MV-4-11 (cell line): ENCODE data around the gene MYO15B.

Experiments used
- DNase-seq: peaks from one replicate; lab custom pipeline; 2025; lab: John Stamatoyannopoulos, UW

Gene MYO15B

GRCh38 chr17:75558666-75559530 is 28.7 kb upstream of the MYO15B start:
- no peak for DNase-seq

DNA sequence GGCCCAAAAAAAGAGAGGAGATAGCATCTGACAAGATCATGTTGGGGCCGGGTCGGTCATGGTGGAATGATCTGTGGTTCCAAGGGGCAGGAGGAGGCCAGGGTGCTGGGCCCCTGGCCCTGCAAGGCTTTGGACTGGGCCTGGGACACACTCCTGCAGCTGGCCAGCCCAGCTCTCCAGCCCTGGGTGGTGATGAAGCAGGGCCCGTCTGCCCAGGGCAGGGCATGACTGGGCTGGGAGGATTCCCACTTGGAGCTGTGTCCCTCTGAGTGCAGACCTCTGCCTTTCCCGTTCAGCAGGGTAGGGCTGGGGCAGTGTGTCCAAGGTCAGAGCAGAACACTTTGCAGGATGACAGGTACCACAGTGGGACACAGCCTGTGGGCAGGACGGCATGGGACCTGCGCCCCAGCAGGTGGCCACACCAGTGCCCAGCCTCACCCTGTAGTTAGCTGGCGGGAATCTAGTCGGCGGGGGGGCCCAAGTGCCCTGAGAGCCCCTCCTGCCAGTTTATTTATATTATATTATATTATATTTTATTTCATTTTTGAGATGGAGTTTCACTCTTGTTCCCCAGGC is 27.6 kb upstream of the MYO15B start:
- DNase-seq, result no peak

- DNase-seq, result no peak
Measured at GRCh38 chr17:75561927-75562603, 25.5 kb upstream of the MYO15B start.

DNA sequence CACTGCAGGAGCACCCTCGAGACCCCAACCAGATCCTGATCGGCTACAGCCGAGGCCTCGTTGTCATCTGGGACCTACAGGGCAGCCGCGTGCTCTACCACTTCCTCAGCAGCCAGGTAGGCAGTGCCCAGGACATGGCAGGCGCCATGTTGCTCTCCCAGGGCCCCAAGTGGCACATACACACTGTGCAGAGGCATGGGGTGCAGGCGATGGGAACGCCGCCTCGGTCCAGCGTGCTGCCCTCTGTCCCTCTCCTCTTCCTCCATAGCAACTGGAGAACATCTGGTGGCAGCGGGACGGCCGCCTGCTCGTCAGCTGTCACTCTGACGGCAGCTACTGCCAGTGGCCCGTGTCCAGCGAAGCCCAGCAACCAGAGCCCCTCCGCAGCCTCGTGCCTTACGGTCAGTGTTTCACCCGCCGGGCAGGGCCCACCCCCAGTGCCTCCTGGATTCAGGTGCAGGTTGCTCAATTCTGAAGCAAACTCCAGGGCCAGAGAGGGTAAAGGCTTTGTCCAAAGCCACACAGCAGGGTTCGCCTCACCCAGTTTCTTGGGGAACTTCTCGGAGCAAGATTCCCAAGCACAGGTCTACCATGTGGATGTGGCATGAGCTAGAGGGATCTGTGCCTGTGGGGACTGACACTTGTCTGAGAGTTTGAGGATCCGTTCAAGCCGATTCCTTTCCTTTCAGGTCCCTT is 24.4 kb upstream of the MYO15B start:
- DNase-seq, result no peak

DNA sequence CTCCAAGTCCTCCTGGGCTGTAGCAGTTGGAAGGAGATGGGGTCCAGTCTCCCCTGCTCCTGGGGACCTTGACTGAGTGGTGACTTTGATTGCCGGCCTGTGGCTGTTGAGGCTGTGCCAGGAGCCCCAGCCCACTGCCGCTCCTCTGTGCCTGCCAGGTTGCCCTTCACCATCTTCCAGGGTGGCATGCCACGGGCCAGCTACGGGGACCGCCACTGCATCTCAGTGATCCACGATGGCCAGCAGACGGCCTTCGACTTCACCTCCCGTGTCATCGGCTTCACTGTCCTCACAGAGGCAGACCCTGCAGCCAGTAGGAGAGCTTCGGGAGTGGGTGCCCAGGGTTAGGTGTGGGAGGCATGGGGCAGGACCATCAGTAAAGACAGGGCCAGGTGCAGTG is 23.4 kb upstream of the MYO15B start:
- DNase-seq, result no peak

GRCh38 chr17:75565066-75565465 is 22.5 kb upstream of the MYO15B start:
- DNase-seq, result no peak

- DNase-seq, result no peak
Measured at GRCh38 chr17:75565618-75566017, 22.0 kb upstream of the MYO15B start.

- no peak for DNase-seq
Measured at GRCh38 chr17:75566416-75566815, 21.2 kb upstream of the MYO15B start.

GRCh38 chr17:75566834-75567233 is 20.8 kb upstream of the MYO15B start:
- DNase-seq, result peak; percentile 49

GRCh38 chr17:75568412-75569255 is 19.0 kb upstream of the MYO15B start:
- DNase-seq, result no peak

DNA sequence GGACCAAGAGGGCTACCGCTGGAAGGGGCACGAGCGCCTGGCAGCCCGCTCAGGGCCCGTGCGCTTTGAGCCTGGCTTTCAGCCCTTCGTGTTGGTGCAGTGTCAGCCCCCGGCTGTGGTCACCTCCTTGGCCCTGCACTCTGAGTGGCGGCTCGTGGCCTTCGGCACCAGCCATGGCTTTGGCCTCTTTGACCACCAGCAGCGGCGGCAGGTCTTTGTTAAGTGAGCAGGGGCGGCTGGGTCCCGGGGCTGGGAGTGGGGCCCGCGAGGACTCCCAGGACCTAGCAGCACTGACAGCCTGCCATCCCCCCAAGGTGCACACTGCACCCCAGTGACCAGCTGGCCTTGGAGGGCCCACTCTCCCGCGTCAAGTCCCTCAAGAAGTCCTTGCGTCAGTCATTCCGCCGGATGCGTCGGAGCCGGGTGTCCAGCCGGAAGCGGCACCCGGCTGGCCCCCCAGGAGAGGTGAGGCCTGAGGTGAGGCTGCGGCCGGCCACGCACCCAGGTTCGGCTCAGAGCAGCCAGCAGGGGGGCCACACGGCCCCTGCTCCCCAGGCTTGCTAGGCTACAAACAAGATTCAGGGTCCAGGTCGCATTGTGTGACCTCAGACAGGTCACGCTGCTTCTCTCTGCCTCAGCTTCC is 17.4 kb upstream of the MYO15B start:
- DNase-seq, result no peak

DNA sequence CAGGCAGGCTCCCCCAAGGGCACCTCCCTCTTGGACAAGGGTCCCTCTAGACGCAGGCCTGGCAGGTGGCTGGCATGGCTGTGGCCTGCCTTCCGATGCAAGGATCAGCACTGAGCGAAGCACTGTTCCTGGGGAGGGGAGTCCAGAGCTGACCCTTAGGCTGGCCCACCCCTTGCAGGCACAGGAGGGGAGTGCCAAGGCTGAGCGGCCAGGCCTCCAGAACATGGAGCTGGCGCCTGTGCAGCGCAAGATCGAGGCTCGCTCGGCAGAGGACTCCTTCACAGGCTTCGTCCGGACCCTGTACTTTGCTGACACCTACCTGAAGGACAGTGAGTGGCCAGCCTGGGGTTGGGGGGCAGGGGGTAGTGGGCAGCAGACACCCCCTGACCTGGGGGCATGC is 16.8 kb upstream of the MYO15B start:
- DNase-seq, result no peak

- DNase-seq, result peak; percentile 98
Measured at GRCh38 chr17:75571197-75571884, 16.3 kb upstream of the MYO15B start.

- no peak for DNase-seq
Measured at GRCh38 chr17:75571885-75572215, 15.8 kb upstream of the MYO15B start.

- no peak for DNase-seq
Measured at GRCh38 chr17:75572713-75573539, 14.7 kb upstream of the MYO15B start.

DNA sequence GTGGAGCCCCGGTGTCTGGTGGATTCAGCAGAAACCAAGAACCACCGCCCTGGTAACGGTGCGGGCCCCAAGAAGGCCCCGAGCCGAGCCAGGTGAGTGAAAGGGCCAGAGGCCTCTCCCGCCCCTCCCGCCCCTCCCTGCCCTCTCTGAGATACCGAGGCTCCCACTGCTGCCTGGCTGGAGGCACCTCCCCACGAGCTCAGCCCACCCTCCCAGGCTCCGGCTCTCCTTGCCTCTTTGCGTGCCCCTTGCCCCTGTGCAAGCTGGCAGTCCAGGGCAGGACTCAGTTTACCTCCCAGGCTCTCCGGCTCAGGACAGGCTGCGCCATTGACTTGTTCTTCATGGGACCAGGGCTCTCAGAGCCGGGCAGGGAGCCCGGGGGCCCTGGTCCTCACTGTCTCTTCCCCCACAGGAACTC is 14.1 kb upstream of the MYO15B start:
- no peak for DNase-seq

- DNase-seq, result no peak
Measured at GRCh38 chr17:75573994-75574393, 13.6 kb upstream of the MYO15B start.

DNA sequence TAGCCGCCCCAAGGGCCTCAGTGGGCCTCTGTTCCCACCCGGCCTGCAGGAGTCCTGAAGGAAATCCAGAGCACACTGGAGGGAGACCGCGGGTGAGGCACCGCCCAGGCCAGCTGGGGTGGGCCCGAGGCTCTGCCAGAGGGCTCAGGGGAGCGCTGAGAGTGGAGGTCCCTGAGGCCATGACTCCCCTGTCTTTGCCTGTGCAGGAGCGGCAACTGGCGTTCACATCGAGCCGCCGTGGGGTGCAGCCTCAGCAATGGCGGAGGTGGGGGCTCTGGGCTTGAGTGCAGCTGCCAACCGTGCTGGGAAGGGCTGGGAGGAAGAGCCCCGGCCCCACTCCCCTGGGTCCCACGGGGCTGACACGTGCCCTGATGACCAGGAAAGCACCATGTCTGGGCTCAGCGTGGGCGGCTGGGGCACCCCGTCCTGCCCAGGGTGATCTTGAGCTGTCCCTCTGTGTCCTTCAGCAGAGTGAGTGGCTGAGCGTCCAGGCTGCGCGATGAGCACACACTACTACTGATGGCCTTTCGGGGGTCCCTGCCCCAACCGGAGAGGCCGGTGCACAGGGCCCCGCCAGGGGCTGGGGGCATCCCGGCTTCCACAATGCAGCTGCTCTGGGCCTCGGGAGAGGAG is 13.1 kb upstream of the MYO15B start:
- no peak for DNase-seq

GRCh38 chr17:75575197-75575596 is 12.4 kb upstream of the MYO15B start:
- no peak for DNase-seq
